ENCODE results near the gene LDHAL6B. TPM values are rescaled to one million over a fixed set of nuclear protein-coding genes. Genes with fewer than 3 reads are reported as not detected.

Gene LDHAL6B
- total RNA-seq (2022; extraction: Qiagen RNA extraction): not detected in 5 replicates

DNA sequence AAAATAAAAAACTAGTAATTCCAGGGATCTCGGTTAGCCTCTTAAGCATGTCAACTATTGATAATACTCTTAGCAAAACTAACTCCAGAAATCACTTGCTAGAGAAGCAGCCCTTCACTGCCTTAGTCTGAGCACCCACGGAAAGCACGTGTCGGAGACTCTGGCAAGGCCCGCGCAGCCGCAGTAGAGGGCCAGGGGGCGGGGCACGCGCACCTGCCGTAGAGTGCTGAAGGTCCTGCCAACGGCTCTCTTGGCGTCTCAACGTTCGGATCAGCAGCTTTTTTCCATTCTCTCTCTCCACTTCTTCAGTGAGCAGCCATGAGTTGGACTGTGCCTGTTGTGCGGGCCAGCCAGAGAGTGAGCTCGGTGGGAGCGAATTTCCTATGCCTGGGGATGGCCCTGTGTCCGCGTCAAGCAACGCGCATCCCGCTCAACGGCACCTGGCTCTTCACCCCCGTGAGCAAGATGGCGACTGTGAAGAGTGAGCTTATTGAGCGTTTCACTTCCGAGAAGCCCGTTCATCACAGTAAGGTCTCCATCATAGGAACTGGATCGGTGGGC lies at the start of gene LDHAL6B:
Gene LDHAL6B (plus strand): TSS at position 221 of the 561 bp plus-strand sequence. CDS start 98 bp downstream, at position 319.

Other genes starting within 250 kb of the LDHAL6B start
- gene RNF111, start 219.2 kb upstream of the LDHAL6B start, total RNA-seq (2022; extraction: Qiagen RNA extraction): 18.3 to 24.9 TPM (median 22.9 TPM) in 5 replicates
- gene CCNB2, start 101.7 kb upstream of the LDHAL6B start, total RNA-seq (2022; extraction: Qiagen RNA extraction): 87.6 to 104 TPM (median 91.9 TPM) in 5 replicates
- 236 to 326 TPM (median 277 TPM) in 5 replicates for gene MYO1E, start 166.0 kb downstream of the LDHAL6B start, total RNA-seq (2022; extraction: Qiagen RNA extraction)
- 10.1 to 12.1 TPM (median 11.7 TPM) in 5 replicates for gene FAM81A, start 231.3 kb downstream of the LDHAL6B start, total RNA-seq (2022; extraction: Qiagen RNA extraction)

All from A549 treated with AZD2906 at 1 μM for 4 hours (cell line).